NK-92 (cell line): ENCODE measurements around the gene GYPE.
"Not testable (repeated sequence)": the region's sequence is repeated elsewhere in the genome, so short reads cannot be mapped to it uniquely, and the experiment has no call there.

Experiments used
- DNase-seq: peaks from one replicate; lab custom pipeline; 2025; ENCODE audit not compliant: unreplicated experiment; lab: John Stamatoyannopoulos, UW

GYPE gene

GRCh38 chr4:143870523-143871268 is 34.7 kb downstream of the GYPE start:
- not testable (repeated sequence) for DNase-seq

- DNase-seq = not testable (repeated sequence)
Measured at GRCh38 chr4:143869925-143870324, 35.4 kb downstream of the GYPE start.

DNA sequence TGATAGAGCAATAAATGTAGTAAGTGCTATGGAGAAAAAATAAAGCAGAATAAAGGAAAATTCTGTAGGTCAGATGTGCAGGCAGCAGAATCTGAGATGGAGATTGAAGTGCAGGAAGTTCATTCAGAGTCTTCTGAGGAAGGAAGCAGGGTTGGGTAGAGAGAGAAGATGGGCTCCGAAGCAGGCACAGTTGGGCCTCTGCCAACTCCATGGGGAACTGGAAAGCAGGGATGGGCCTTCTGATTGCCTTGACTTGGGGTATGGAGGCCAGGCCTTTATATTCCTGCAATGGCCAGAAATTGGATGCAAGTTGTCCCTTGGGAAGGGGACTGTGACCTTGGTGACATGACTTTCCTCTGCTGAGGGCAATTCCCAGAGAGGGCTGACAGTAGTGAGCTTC is 42.6 kb downstream of the GYPE start:
- DNase-seq = not testable (repeated sequence)

DNA sequence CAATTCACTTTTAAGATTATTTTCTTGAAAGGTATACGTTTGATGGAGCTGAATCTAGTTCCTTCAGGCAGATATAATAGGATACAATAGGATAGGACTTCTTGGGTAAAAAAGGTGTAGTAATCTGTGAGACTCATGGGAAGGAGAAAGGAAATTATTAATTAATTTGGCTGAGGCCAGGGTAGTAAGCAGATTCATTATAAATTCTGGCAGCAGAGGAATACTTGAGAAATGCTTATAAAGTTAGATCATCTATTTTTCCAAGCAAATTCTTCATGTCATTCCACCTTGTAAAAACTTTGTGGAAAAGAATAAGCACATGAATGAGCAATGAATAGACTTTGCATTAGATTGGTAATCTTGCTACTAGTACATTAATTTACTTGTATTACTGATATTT is 46.9 kb downstream of the GYPE start:
- DNase-seq = no peak

- DNase-seq = not testable (repeated sequence)
Measured at GRCh38 chr4:143857391-143858336, 47.7 kb downstream of the GYPE start.

- not testable (repeated sequence) for DNase-seq
Measured at GRCh38 chr4:143856017-143856557, 49.3 kb downstream of the GYPE start.

DNA sequence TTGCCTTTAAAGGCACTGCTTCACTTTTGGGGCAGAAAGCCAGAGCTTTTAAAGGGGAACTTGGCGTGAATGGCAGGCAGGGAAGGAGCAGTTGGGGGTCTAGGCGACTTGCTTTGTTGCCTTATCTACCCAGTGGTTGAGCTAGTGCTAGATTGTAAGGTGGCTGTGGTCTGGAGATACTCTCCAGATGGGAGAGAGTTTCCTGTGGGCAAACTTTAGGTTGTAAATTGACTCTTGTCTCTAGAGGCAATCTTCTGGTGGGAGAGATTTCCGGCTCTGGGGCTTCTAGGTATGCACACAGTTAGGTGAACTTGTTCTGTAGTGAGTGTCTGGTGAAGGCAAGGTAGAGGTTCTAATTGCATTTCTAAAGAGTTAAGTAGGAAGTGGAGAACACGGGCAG is 50.7 kb downstream of the GYPE start:
- DNase-seq = not testable (repeated sequence)

DNA sequence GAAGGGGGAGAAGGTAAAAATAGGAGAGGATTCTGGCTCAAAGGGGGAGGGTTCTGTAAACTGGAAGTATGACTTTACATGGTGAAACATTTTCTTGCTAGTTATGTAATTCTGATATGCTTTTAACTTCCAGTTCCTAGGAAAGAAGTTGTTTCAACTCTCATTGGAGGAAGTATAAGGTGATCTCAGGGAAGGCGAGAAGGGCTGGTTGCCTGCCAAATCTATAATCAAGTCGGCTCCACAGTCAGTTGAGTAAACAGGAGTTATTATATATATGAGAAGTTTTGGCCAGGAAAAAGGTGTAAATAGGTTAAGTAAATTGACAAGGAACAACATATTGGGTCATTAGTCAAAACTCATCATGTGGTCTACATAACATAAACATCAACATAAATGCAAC is 56.1 kb downstream of the GYPE start:
- DNase-seq = not testable (repeated sequence)

- DNase-seq = not testable (repeated sequence)
Measured at GRCh38 chr4:143843506-143843832, 61.9 kb downstream of the GYPE start.

DNA sequence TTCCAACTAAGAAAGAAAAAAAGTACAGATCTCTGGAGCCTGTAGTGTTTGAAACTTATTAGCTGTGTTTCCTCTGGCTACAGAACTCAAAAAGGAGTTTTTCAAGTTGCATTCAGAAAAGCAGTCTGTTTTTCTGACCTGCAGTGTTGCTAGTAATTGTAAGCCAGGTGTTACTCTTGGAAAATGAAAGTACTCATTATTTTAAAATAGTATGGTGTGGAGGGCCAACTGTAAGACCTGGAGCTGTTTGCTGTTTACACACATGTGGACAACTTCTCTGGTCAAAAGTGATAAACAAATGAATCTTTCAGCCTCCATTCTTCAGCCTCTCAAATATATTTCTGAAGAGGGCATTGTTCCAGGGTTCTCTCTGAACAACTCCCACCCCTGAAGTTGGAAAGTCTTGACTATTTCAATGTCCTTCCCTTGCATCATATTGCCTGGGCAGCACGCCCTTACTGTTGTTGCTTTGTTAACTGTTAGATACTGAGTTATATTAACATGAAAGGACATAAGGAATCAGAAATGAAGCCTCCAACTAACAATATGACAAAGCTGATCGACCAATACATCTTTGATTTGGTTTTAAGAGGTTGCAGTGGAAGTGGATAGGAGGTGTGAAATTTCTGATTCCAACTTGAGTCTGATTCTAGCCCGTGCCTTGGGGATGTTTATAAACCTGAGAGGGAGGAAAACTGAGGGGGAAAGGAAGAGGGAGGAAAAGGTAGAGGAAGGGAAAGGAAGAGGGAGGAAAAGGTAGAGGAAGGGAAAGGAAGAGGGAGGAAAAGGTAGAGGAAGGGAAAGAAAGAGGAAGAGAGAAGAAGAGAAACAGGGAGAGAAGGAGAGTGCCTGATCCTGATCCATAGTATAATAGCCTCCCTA is 62.5 kb downstream of the GYPE start:
- DNase-seq = not testable (repeated sequence)

- DNase-seq = not testable (repeated sequence)
Measured at GRCh38 chr4:143839413-143839812, 65.9 kb downstream of the GYPE start.

GRCh38 chr4:143834196-143834595 is 71.2 kb downstream of the GYPE start:
- DNase-seq = not testable (repeated sequence)

- DNase-seq = not testable (repeated sequence)
Measured at GRCh38 chr4:143833676-143834075, 71.7 kb downstream of the GYPE start.

- not testable (repeated sequence) for DNase-seq
Measured at GRCh38 chr4:143830576-143830975, 74.8 kb downstream of the GYPE start.

GRCh38 chr4:143829239-143829620 is 76.1 kb downstream of the GYPE start:
- not testable (repeated sequence) for DNase-seq
